DND-41 (cell line): ENCODE data around the gene TMEM121.

Source experiments
- ATAC-seq: fragments of 200-7000 bp; cut with Tn5 transposase; 3 replicates; pipeline ENCODE4 v1.9.1; 2021; ENCODE audit warnings: low read depth; ENCODE audit not compliant: insufficient read depth
- DNase-seq: peaks from one replicate; pipeline ENCODE4 v3.0.0-alpha.2; 2020
- H2AFZ ChIP-seq: 2 replicates; pipeline ENCODE4 v1.6.0; 2012; ENCODE audit warnings: low read depth, low read length
- H3K27ac ChIP-seq: 2 replicates; pipeline ENCODE4 v1.5.1; 2012; ENCODE audit warnings: low read length, inconsistent platforms
- H3K27me3 ChIP-seq: fragments of 200-600 bp; sonication (generic); 2 replicates; pipeline ENCODE4 v1.6.0; 2012; ENCODE audit warnings: low read length, mild to moderate bottlenecking, inconsistent platforms; ENCODE audit not compliant: insufficient read depth, poor library complexity
- H3K36me3 ChIP-seq: 2 replicates; pipeline ENCODE4 v1.5.1; 2012; ENCODE audit warnings: low read length, inconsistent platforms; ENCODE audit not compliant: insufficient read depth
- H3K4me1 ChIP-seq: 2 replicates; pipeline ENCODE4 v1.5.1; 2012; ENCODE audit warnings: mild to moderate bottlenecking, low read length; ENCODE audit not compliant: insufficient read depth
- H3K4me2 ChIP-seq: 2 replicates; pipeline ENCODE4 v1.6.0; 2012; ENCODE audit warnings: mild to moderate bottlenecking, moderate library complexity, low read length, inconsistent platforms; ENCODE audit not compliant: insufficient read depth
- H3K4me3 ChIP-seq, 2 experiments: fragments of 200-600 bp in 1 of 2; shearing (Covaris generic) in 1 of 2; 2 replicates each; pipeline ENCODE4 v1.5.1; 2012 to 2016; ENCODE audit warnings: inconsistent platforms in 2 of 2, low read length in 2 of 2, mild to moderate bottlenecking in 2 of 2, low read depth in 1 of 2, moderate library complexity in 1 of 2
- H3K79me2 ChIP-seq: 2 replicates; pipeline ENCODE4 v1.6.0; 2012; ENCODE audit warnings: low read length, inconsistent platforms; ENCODE audit not compliant: insufficient read depth
- H3K9ac ChIP-seq: 2 replicates; pipeline ENCODE4 v1.6.0; 2012; ENCODE audit warnings: low read depth, mild to moderate bottlenecking, inconsistent platforms, low read length, moderate library complexity
- H3K9me3 ChIP-seq: 2 replicates; pipeline ENCODE4 v1.5.1; 2012; ENCODE audit warnings: low read length, moderate library complexity, mild to moderate bottlenecking, inconsistent platforms; ENCODE audit not compliant: insufficient read depth, severe bottlenecking
- H4K20me1 ChIP-seq: 2 replicates; pipeline ENCODE4 v1.6.0; 2012; ENCODE audit warnings: low read length; ENCODE audit not compliant: insufficient read depth
- EZH2 ChIP-seq: IDR thresholded peaks from 3 replicates; pipeline ENCODE4 v1.6.1; 2012; ENCODE audit warnings: borderline replicate concordance, low read depth, mild to moderate bottlenecking, moderate library complexity, low read length, inconsistent platforms; ENCODE audit not compliant: severe bottlenecking
- TF ChIP-seq, protein P1 (sequence below): IDR thresholded peaks from 2 replicates; pipeline ENCODE4 v1.5.1; 2012; ENCODE audit warnings: borderline replicate concordance, low read length, moderate library complexity, mild to moderate bottlenecking; ENCODE audit not compliant: poor library complexity, severe bottlenecking; ENCODE audit errors: extremely low read depth

Gene TMEM121

GRCh38 chr14:105489542-105490266, 36.7 kb upstream of the TMEM121 start:
- no peaks in the 10 kb centered on the region for H3K9me3 ChIP-seq
- H4K20me1 ChIP-seq, result peaks cover 27% of the 10 kb centered on the region
- peak; percentile 95 for DNase-seq
- TF ChIP-seq, protein P1, sequence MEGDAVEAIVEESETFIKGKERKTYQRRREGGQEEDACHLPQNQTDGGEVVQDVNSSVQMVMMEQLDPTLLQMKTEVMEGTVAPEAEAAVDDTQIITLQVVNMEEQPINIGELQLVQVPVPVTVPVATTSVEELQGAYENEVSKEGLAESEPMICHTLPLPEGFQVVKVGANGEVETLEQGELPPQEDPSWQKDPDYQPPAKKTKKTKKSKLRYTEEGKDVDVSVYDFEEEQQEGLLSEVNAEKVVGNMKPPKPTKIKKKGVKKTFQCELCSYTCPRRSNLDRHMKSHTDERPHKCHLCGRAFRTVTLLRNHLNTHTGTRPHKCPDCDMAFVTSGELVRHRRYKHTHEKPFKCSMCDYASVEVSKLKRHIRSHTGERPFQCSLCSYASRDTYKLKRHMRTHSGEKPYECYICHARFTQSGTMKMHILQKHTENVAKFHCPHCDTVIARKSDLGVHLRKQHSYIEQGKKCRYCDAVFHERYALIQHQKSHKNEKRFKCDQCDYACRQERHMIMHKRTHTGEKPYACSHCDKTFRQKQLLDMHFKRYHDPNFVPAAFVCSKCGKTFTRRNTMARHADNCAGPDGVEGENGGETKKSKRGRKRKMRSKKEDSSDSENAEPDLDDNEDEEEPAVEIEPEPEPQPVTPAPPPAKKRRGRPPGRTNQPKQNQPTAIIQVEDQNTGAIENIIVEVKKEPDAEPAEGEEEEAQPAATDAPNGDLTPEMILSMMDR, result peak; percentile 86
- no peak for TF ChIP-seq EZH2
- H3K27me3 ChIP-seq, result no peaks in the 10 kb centered on the region
- H3K79me2 ChIP-seq, result peaks cover 13% of the 10 kb centered on the region
- H2AFZ ChIP-seq, result peak overlapping the region; percentile 77
- peaks cover 45% of the 10 kb centered on the region for H3K4me1 ChIP-seq
- H3K4me2 ChIP-seq, result peak overlapping the region; percentile 82
- peak overlapping the region; percentile 84 for H3K27ac ChIP-seq
- peak overlapping the region; percentile 35 to 68; a peak in 3 of 4 replicates for H3K4me3 ChIP-seq
- peaks cover 27% of the 10 kb centered on the region for H3K36me3 ChIP-seq
- ATAC-seq, result peak; percentile 53
- H3K9ac ChIP-seq, result peak overlapping the region; percentile 91

- Histone ChIP-seq H3K4me3 (peak overlapping the region; percentile 35 to 68; a peak in 3 of 4 replicates), H3K4me1 (peaks cover 45% of the 10 kb centered on the region), H4K20me1 (peaks cover 30% of the 10 kb centered on the region), H3K9ac (peak overlapping the region; percentile 91), H3K79me2 (peaks cover 13% of the 10 kb centered on the region), H2AFZ (peak overlapping the region; percentile 77), H3K36me3 (peaks cover 27% of the 10 kb centered on the region), H3K27me3 (no peaks in the 10 kb centered on the region), H3K4me2 (peak overlapping the region; percentile 82), H3K9me3 (no peaks in the 10 kb centered on the region), H3K27ac (peak overlapping the region; percentile 84)
- TF ChIP-seq EZH2, result no peak
- TF ChIP-seq, protein P1, result no peak
- DNase-seq (no peak), ATAC-seq (no peak)
Observed at GRCh38 chr14:105490267-105490571, 36.2 kb upstream of the TMEM121 start.

- Histone ChIP-seq H3K4me1 (peaks cover 45% of the 10 kb centered on the region), H2AFZ (peak within 1 kb of the TSS; percentile 77), H3K4me2 (peak within 1 kb of the TSS; percentile 82), H4K20me1 (peaks cover 36% of the 10 kb centered on the region), H3K9ac (peak within 1 kb of the TSS; percentile 94), H3K9me3 (no peaks in the 10 kb centered on the region), H3K79me2 (peaks cover 13% of the 10 kb centered on the region), H3K27me3 (no peaks in the 10 kb centered on the region), H3K27ac (peak within 1 kb of the TSS; percentile 84), H3K36me3 (peaks cover 27% of the 10 kb centered on the region), H3K4me3 (peak within 1 kb of the TSS; percentile 66 to 77; a peak in 3 of 4 replicates)
- peak; percentile 100 for DNase-seq
- ATAC-seq, result peak; percentile 80
- TF ChIP-seq EZH2, result peak; percentile 29
- TF ChIP-seq, protein P1, result peak; percentile 94
Observed at GRCh38 chr14:105490572-105491365, 35.6 kb upstream of the TMEM121 start, which contains the start of gene TEDC1. TEDC1 (plus strand) TSS chr14:105491246; CDS start chr14:105491376, 130 bp downstream.
